SJCRH30 (cell line): ENCODE results near the gene PLAC8L1. TPM values are rescaled to one million over a fixed set of nuclear protein-coding genes. Genes with fewer than 3 reads are reported as not detected.

Experiments
- DNase-seq, 2 experiments: peaks; one replicate each; pipeline ENCODE4 v3.0.0-alpha.2; 2015 to 2020
- H3K27ac ChIP-seq: fragments of 250-450 bp; sonication (Bioruptor Pico); 2 replicates; pipeline ENCODE4 v1.5.1; 2020; ENCODE audit warnings: mild to moderate bottlenecking, moderate library complexity
- H3K27me3 ChIP-seq: fragments of 250-450 bp; sonication (Bioruptor Pico); 2 replicates; pipeline ENCODE4 v1.5.1; 2020; ENCODE audit warnings: mild to moderate bottlenecking, moderate library complexity
- H3K36me3 ChIP-seq: fragments of 250-450 bp; sonication (Bioruptor Pico); 2 replicates; pipeline ENCODE4 v1.5.1; 2020; ENCODE audit warnings: mild to moderate bottlenecking, moderate library complexity
- H3K4me1 ChIP-seq: fragments of 250-450 bp; sonication (Bioruptor Pico); 2 replicates; pipeline ENCODE4 v1.5.1; 2020; ENCODE audit warnings: mild to moderate bottlenecking, moderate library complexity
- H3K4me3 ChIP-seq: fragments of 250-450 bp; sonication (Bioruptor Pico); 2 replicates; pipeline ENCODE4 v1.5.1; 2020; ENCODE audit warnings: mild to moderate bottlenecking, moderate library complexity
- H3K9me3 ChIP-seq: fragments of 250-450 bp; sonication (Bioruptor Pico); replicated peaks from 2 replicates; pipeline ENCODE4 v1.5.1; 2020; ENCODE audit warnings: mild to moderate bottlenecking, moderate library complexity
- total RNA-seq: library from RNA; depleted of rRNA; stranded (reverse); fragments of >200 nt; shearing (Covaris generic); gene quantifications from 2 replicates; pipeline ENCODE4 v1.2.3, GENCODE V29; 2014; rRNA removed

The PLAC8L1 gene
- total RNA-seq, 1 experiment from 2014 or later = not detected

DNA sequence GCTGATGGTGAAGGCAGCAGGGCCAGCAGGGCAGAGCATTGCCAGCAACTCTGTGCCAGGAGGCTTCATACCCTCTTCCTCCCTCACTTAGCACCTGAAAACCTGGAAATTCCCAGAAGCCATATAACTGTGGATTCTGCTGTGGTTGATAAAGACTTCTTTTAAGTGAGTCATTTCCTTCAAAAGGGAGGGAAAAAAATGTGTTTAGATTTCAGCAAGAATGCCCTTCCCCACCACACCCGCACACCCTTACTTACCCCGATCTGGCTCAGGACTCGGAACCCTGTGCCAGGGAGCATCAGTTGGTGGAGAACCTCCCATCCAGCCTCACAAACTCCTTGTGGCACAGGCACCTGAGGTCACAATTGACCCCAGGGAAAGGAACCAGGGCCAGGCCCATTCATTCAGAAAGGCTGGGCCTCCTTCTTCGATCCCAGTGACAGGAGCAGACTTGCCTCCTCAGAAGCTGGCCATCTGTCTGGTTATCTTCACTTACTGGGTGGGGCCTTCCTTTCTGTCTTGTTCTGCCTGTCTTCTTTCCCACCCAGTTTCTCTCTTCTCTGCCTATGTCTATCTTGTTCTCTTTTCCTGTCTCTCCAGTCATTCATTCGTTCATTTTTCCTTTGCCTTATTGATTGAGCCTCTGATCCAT, 62.6 kb downstream of the PLAC8L1 start:
- no peaks in the 10 kb centered on the region for H3K9me3 ChIP-seq
- no peak overlapping the region for H3K27ac ChIP-seq
- no peaks in the 10 kb centered on the region for H3K36me3 ChIP-seq
- no peaks in the 10 kb centered on the region for H3K4me1 ChIP-seq
- H3K4me3 ChIP-seq = no peak overlapping the region
- no peaks in the 10 kb centered on the region for H3K27me3 ChIP-seq
- no peak for DNase-seq

DNA sequence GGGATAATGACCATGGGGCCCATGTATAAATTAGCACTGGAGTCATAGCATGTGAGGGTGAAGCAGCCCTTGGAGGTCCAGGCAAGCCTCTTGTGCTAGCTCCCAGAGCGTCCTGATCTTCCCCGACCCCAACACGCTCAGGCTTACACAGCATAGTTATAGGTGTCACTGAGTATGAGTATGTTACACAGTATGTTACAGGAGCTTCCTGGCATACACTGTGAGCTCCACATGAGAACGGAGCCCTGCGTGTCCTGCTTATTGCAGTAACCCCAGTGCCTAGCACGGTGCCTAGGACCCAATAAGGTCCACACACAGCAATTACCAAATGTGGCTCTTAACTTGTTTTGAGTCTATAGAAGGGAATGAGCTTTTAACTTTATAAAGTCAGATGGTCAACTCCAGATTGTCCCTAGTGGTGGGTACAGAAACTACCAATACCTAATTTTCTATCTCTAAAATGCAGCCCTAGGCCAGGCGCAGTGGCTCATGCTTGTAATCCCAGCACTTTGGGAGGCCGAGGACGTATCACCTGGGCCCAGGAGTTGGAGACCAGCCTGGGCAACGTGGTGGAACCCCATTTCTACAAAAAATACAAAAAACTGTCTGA, 64.1 kb downstream of the PLAC8L1 start:
- Histone ChIP-seq H3K4me3 (no peak overlapping the region), H3K27me3 (no peaks in the 10 kb centered on the region), H3K36me3 (no peaks in the 10 kb centered on the region), H3K4me1 (no peaks in the 10 kb centered on the region), H3K9me3 (no peaks in the 10 kb centered on the region), H3K27ac (no peak overlapping the region)
- DNase-seq = no peak

DNA sequence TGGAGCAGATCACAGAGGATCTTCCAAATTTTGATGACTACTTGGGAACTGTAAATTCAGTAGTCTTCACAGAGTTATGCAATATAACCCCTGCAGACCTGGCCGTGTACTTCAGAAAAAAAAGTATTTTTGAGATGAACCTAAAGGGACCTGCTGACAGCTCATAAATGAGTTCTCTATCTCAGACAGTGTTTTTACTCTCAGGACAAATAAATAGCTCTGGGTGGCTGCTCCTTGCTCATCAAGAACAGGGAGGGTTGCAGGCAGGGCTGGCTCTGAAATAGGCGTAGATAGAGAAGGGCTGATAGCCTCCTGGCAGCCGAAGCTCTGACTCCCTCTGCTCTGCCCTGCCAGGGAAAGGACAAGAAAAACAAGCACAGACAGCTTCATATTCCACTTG, 64.8 kb downstream of the PLAC8L1 start:
- H3K4me3 ChIP-seq = no peak overlapping the region
- H3K27me3 ChIP-seq = no peaks in the 10 kb centered on the region
- no peak for DNase-seq
- H3K27ac ChIP-seq = no peak overlapping the region
- no peaks in the 10 kb centered on the region for H3K4me1 ChIP-seq
- H3K36me3 ChIP-seq = no peaks in the 10 kb centered on the region
- no peaks in the 10 kb centered on the region for H3K9me3 ChIP-seq

DNA sequence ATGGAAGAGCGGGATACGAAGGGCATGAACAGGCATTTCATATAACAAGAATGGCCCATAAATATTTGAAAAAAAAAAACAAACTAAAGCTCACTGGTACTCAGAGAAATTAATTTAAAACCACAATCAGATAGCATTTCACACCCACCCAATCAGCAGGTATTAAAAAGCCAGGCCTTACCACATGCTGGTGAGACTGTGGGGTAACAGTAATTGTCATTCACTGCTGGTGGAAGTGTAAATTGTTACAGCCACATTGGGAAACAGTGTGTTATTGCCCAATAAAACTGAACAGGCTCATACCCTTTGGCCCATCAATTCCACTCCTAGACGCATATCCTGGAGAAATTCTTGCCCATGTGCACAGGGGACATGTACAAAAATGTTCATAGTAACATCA, 66.0 kb downstream of the PLAC8L1 start:
- Histone ChIP-seq H3K36me3 (no peaks in the 10 kb centered on the region), H3K27me3 (no peaks in the 10 kb centered on the region), H3K27ac (no peak overlapping the region), H3K9me3 (no peaks in the 10 kb centered on the region), H3K4me3 (no peak overlapping the region), H3K4me1 (no peaks in the 10 kb centered on the region)
- no peak for DNase-seq

DNA sequence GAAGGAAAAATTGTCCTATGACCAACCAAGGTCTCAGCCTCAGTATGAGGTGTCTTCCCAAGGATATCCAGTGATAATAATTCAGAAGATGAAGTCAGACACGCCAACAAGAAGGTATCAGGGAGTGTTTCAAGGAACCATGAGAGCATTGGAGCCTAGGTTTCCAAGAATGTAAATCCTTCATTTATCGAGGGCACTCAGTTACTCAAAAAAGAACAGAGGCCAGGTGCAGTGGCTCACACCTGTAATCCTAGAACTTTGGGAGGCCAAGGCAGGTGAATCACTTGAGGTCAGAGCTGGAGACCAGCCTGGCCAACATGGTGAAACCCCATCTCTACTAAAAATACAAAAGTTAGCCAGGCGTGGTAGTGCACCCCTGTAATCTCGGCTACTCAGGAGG, 70.8 kb downstream of the PLAC8L1 start:
- no peaks in the 10 kb centered on the region for H3K36me3 ChIP-seq
- no peak overlapping the region for H3K27ac ChIP-seq
- no peaks in the 10 kb centered on the region for H3K9me3 ChIP-seq
- H3K4me3 ChIP-seq = no peak overlapping the region
- no peaks in the 10 kb centered on the region for H3K27me3 ChIP-seq
- DNase-seq = no peak
- H3K4me1 ChIP-seq = no peaks in the 10 kb centered on the region

Other genes starting within 250 kb of the PLAC8L1 start
- not detected in 2 replicates for gene GRXCR2, start 232.6 kb downstream of the PLAC8L1 start, total RNA-seq
- not detected in 2 replicates for gene SH3RF2, start 169.0 kb downstream of the PLAC8L1 start, total RNA-seq
- gene LARS1, start 77.1 kb upstream of the PLAC8L1 start, total RNA-seq = 152 and 170 TPM in 2 replicates
- gene RBM27, start 98.0 kb upstream of the PLAC8L1 start, total RNA-seq = 36.0 and 43.7 TPM in 2 replicates
- gene POU4F3, start 233.3 kb upstream of the PLAC8L1 start, total RNA-seq = 0.13 and 0.14 TPM in 2 replicates